ENCODE measurements around the gene CHST3. TPM values are rescaled to one million over a fixed set of nuclear protein-coding genes. Genes with fewer than 3 reads are reported as not detected.

CHST3 gene
- total RNA-seq, 4 donors from 2014 or later: 17.9 to 29.3 (median 23.2) TPM

DNA sequence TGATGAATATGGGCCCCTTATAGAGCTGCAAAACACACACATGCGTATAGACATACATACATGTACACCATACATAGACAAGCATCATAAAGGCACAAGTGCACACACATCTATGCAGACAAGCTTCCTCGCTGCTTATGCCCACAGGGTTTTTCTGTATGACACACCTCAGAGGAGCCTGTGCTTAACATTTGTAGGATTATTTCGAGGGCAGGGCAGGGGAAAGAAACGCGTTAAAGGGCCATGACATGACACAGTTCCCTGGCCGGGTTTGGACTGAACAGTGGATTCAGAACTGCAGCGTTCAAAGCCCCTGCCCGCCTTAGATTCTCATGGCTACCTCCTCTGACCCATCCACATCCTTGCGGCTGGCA, 44.8 kb downstream of the CHST3 start:
- peaks cover 28% of the 10 kb centered on the region for H3K36me3 ChIP-seq
- peaks cover 52% of the 10 kb centered on the region for H3K4me1 ChIP-seq
- H3K27ac ChIP-seq: peak overlapping the region; percentile 92
- no peaks in the 10 kb centered on the region for H3K9me3 ChIP-seq
- no peaks in the 10 kb centered on the region for H3K27me3 ChIP-seq
- 22% methylated on average over 9 of the region's 9 CpGs for WGBS
- no peak overlapping the region for H3K4me3 ChIP-seq
- TF ChIP-seq EP300 (IDR thresholded peaks at IDR 0.05) (no peak), POLR2AphosphoS5 (IDR thresholded peaks at IDR 0.05) (no peak), POLR2A (IDR thresholded peaks at IDR 0.05) (no peak)
- TF ChIP-seq, protein P1, sequence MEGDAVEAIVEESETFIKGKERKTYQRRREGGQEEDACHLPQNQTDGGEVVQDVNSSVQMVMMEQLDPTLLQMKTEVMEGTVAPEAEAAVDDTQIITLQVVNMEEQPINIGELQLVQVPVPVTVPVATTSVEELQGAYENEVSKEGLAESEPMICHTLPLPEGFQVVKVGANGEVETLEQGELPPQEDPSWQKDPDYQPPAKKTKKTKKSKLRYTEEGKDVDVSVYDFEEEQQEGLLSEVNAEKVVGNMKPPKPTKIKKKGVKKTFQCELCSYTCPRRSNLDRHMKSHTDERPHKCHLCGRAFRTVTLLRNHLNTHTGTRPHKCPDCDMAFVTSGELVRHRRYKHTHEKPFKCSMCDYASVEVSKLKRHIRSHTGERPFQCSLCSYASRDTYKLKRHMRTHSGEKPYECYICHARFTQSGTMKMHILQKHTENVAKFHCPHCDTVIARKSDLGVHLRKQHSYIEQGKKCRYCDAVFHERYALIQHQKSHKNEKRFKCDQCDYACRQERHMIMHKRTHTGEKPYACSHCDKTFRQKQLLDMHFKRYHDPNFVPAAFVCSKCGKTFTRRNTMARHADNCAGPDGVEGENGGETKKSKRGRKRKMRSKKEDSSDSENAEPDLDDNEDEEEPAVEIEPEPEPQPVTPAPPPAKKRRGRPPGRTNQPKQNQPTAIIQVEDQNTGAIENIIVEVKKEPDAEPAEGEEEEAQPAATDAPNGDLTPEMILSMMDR (IDR thresholded peaks at IDR 0.05): no peak
- no peak for DNase-seq (ENCODE audit: low spot score in 2 of 2)

DNA sequence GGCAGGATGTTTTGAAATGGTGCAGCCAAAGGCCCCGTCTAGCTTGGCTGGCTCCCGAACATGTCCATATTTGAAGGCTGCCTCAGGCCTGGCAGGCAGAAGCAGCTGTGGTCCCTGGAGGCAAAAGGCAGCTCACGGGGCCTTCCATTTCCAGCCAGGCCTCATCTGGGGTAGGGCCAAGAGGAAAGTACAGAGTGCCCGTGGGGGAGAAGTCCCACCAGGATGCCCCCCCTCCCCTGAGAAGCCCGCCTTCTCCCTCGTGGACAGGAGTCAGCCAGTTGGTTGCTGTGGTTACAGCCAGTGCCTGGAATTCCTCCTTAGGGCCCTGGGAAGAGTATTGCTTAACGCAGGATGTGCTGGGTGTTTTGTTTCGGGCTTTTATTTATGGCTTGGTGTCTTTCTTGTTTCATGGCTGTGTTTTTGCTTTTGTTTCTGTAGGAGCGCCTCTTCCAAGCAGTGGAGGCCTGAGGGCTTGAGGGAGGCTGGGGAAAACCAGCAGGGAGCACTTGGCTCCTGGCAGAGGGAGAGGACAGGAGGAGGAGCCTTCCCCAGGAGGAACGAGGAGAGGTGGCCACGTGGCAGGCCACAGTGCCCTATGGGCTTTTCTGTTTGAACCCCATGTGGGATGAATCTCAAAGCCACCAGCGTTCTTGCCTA, 45.4 kb downstream of the CHST3 start:
- H3K4me3 ChIP-seq: no peak overlapping the region
- H3K27me3 ChIP-seq: no peaks in the 10 kb centered on the region
- H3K9me3 ChIP-seq: no peaks in the 10 kb centered on the region
- TF ChIP-seq, protein P1 (IDR thresholded peaks at IDR 0.05): no peak
- TF ChIP-seq POLR2AphosphoS5 (IDR thresholded peaks at IDR 0.05): peak in 1 of 3 donors; percentile 91
- no peak for TF ChIP-seq POLR2A (IDR thresholded peaks at IDR 0.05)
- H3K36me3 ChIP-seq: peaks cover 28% of the 10 kb centered on the region
- peak overlapping the region; percentile 92 for H3K27ac ChIP-seq
- peak; percentile 96 to 97 for DNase-seq (ENCODE audit: low spot score in 2 of 2)
- peaks cover 52% of the 10 kb centered on the region for H3K4me1 ChIP-seq
- WGBS: 21% methylated on average over 12 of the region's 12 CpGs

DNA sequence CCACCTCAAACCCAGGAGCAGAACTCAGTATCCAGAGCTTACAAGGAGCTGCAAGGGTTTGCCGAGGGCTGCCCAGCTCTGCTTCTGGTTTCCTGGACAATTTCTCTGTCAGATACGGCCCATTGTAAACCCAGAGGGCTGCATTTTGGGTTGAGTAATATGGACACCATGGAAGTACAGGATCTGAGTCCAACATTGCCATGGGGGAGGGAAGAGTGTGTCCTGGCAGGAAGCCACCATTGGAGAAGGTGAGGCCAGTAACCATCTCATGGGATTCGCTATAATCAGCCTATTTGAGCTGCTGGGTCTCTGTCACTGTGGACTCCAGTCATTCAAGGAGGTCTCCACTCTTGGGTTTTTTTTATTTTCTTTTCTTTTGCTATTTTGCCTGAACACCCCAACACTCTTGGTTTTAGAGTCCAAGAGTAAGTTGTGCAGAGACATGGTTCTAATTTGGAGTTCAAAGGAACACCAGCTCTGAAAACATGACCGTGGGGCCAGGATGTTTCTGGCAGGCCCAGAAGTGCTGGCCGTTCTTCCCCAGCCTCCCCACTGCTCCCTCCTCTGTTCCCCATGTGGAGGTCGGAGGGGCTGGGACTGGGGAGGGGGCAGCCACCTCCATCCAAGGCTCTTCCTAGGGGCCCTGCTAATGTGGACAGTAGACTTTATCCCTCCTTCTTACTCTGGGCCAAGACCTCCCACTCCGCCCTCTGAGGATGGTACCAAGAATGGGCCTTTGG, 46.2 kb downstream of the CHST3 start:
- DNase-seq (ENCODE audit: low spot score in 2 of 2): no peak
- Histone ChIP-seq H3K9me3 (no peaks in the 10 kb centered on the region), H3K4me3 (no peak overlapping the region), H3K27me3 (no peaks in the 10 kb centered on the region), H3K4me1 (peaks cover 52% of the 10 kb centered on the region), H3K36me3 (peaks cover 28% of the 10 kb centered on the region), H3K27ac (peak overlapping the region; percentile 92)
- no peak for TF ChIP-seq EP300 (IDR thresholded peaks at IDR 0.05)
- WGBS: 68% methylated on average over 7 of the region's 7 CpGs

DNA sequence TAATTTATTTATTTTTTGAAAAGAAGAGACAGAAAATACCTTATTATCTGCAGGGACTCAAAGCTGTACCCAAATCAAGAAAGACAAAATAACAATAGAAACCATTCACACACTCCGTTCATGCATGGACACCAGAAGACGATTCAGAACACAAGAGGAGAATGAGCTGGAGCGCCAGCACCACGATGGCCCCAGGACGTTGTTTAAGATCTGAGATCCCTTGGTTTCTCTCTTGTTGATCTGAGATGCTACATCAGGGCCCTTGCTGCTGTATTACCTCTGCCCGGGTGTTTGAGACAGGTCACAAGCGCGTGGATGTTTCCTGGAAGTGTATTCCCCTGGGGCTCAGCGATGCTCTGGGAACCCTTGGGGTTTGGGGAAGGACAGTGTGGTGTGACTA, 46.8 kb downstream of the CHST3 start:
- peaks cover 55% of the 10 kb centered on the region for H3K4me1 ChIP-seq

DNA sequence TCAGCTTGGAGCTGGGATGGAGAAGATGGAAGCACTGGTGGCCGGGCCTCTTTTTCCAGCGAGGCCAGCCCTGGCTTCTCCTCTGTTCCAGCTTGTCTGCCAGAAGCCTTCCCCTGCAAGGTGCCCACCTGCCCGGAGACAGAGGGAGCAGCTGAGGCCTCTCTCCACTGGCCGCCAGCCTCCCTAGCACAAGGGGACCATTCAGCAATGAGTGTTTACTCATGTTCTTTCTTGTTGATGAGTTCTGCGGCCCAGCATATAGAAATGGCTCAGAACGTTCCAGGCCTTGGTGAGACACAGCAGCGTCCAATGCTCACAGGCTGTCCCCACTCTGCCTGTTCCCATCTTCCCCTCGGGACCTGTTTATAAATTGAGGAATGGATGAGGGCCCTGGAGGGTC, 47.3 kb downstream of the CHST3 start:
- no peak overlapping the region for H3K27ac ChIP-seq
- peaks cover 20% of the 10 kb centered on the region for H3K36me3 ChIP-seq
- TF ChIP-seq POLR2AphosphoS5 (IDR thresholded peaks at IDR 0.05): no peak
- no peak for TF ChIP-seq POLR2A (IDR thresholded peaks at IDR 0.05)
- TF ChIP-seq EP300 (IDR thresholded peaks at IDR 0.05): no peak
- TF ChIP-seq, protein P1 (IDR thresholded peaks at IDR 0.05): no peak
- DNase-seq (ENCODE audit: low spot score in 2 of 2): no peak
- WGBS: 83% methylated on average over 8 of the region's 8 CpGs
- no peak overlapping the region for H3K4me3 ChIP-seq
- no peaks in the 10 kb centered on the region for H3K9me3 ChIP-seq
- H3K4me1 ChIP-seq: peaks cover 55% of the 10 kb centered on the region
- H3K27me3 ChIP-seq: no peaks in the 10 kb centered on the region

More for the DNA sequence above, 46.8 kb downstream of the CHST3 start:
- Histone ChIP-seq H3K9me3 (no peaks in the 10 kb centered on the region), H3K27me3 (no peaks in the 10 kb centered on the region), H3K36me3 (peaks cover 24% of the 10 kb centered on the region), H3K27ac (peak overlapping the region; percentile 92), H3K4me3 (no peak overlapping the region)
- TF ChIP-seq POLR2A (IDR thresholded peaks at IDR 0.05) (no peak), POLR2AphosphoS5 (IDR thresholded peaks at IDR 0.05) (no peak), EP300 (IDR thresholded peaks at IDR 0.05) (no peak)
- TF ChIP-seq, protein P1 (IDR thresholded peaks at IDR 0.05): no peak
- DNase-seq (ENCODE audit: low spot score in 2 of 2): no peak
- WGBS: 89% methylated on average over 9 of the region's 9 CpGs

All from suprapubic skin (tissue), 4 donors.